WTC11 (cell line): ENCODE measurements around the gene FAF1.

Experiments used
- CTCF ChIP-seq: fragments of 200-600 bp; IDR thresholded peaks from 2 replicates; pipeline ENCODE4 v1.8.0; 2022; ENCODE audit warnings: antibody characterized with exemption
- ESRRA ChIP-seq: sonication (generic); formaldehyde crosslinking; IDR thresholded peaks from 2 replicates; pipeline ENCODE4 v1.8.1; 2022; ENCODE audit warnings: mild to moderate bottlenecking, missing genetic modification reagents, borderline replicate concordance
- FOXP4 ChIP-seq: sonication (generic); formaldehyde crosslinking; IDR thresholded peaks from 2 replicates; pipeline ENCODE4 v1.8.0; 2022; ENCODE audit warnings: mild to moderate bottlenecking, missing genetic modification reagents
- TEAD1 ChIP-seq: sonication (generic); formaldehyde crosslinking; IDR thresholded peaks from 2 replicates; pipeline ENCODE4 v1.8.0; 2022; ENCODE audit warnings: mild to moderate bottlenecking, missing genetic modification reagents

GRCh38 chr1:50699795-50700194, 260.3 kb downstream of the FAF1 start:
- TF ChIP-seq CTCF (no peak), ESRRA (CRISPR knock-in tag) (no peak), FOXP4 (CRISPR knock-in tag) (no peak), TEAD1 (no peak)
